Frontal cortex (tissue), 4 donors: ENCODE measurements around the gene SYNE4. TPM values are rescaled to one million over a fixed set of nuclear protein-coding genes. Genes with fewer than 3 reads are reported as not detected.
"Not testable (repeated sequence)": the region's sequence is repeated elsewhere in the genome, so short reads cannot be mapped to it uniquely, and the experiment has no call there.

ENCODE experiments used
- DNase-seq, 2 donors: peaks; one replicate each; pipeline ENCODE4 v3.0.0; 2012; ENCODE audit warnings: low spot score in 2 of 2
- FAIRE-seq: peaks from 2 replicates; lab custom pipeline; 2012; peaks lifted over from hg19 to GRCh38; lab: Jason Lieb, UNC
- small RNA-seq: library from RNA; depleted of rRNA; stranded (forward); fragments of <200 nt; gene quantifications from one replicate; pipeline ENCODE3, GENCODE V24; 2014
- total RNA-seq: library from RNA; depleted of rRNA; stranded (reverse); fragments of >200 nt; gene quantifications from one replicate; pipeline ENCODE4 v1.2.3, GENCODE V29; 2014
- donor health status: control.
- donor health status: control.
- donor health status: control.

Gene SYNE4
- total RNA-seq, 1 donor from 2014 or later, result not detected

- FAIRE-seq (no peak), DNase-seq (peak in 1 of 2 donors; percentile 61)
These were observed 49.3 kb downstream of the SYNE4 start for GRCh38 chr19:35959040-35959967.

GRCh38 chr19:35958660-35959039 is 50.0 kb downstream of the SYNE4 start:
- DNase-seq (no peak), FAIRE-seq (no peak)

GRCh38 chr19:35957411-35957810 is 51.2 kb downstream of the SYNE4 start:
- FAIRE-seq, DNase-seq: not testable (repeated sequence)

- DNase-seq, result no peak
- no peak for FAIRE-seq
These were observed 52.6 kb downstream of the SYNE4 start for GRCh38 chr19:35955881-35956634.

Small RNA genes lying within 50 kb of the gene (small RNA-seq; reads per million reads assigned to genes)
- not detected for gene AF038458.1

Other genes with a start within 250 kb of the SYNE4 start
- gene ARHGAP33, start 233.2 kb downstream of the SYNE4 start, total RNA-seq, result 52.6 TPM
- gene PRODH2, start 196.0 kb downstream of the SYNE4 start, total RNA-seq, result not detected
- gene NPHS1, start 156.3 kb downstream of the SYNE4 start, total RNA-seq, result 1.2 TPM
- gene KIRREL2, start 151.9 kb downstream of the SYNE4 start, total RNA-seq, result 0.41 TPM
- gene APLP1, start 140.2 kb downstream of the SYNE4 start, total RNA-seq, result 214 TPM
- 2.4 TPM for gene NFKBID, start 108.3 kb downstream of the SYNE4 start, total RNA-seq
- gene HCST, start 106.3 kb downstream of the SYNE4 start, total RNA-seq, result 0.41 TPM
- gene TYROBP, start 100.5 kb downstream of the SYNE4 start, total RNA-seq, result 2.9 TPM
- gene LRFN3, start 72.4 kb downstream of the SYNE4 start, total RNA-seq, result 7.7 TPM
- 13.9 TPM for gene SDHAF1, start 13.6 kb downstream of the SYNE4 start, total RNA-seq
- gene ALKBH6, start 5.4 kb upstream of the SYNE4 start, total RNA-seq, result 9.0 TPM
- gene CLIP3, start 24.1 kb upstream of the SYNE4 start, total RNA-seq, result 24.9 TPM
- 2.9 TPM for gene THAP8, start 45.5 kb upstream of the SYNE4 start, total RNA-seq
- gene WDR62, start 46.1 kb upstream of the SYNE4 start, total RNA-seq, result 0.82 TPM
- not detected for gene OVOL3, start 102.3 kb upstream of the SYNE4 start, total RNA-seq
- gene POLR2I, start 106.1 kb upstream of the SYNE4 start, total RNA-seq, result 71.3 TPM
- gene TBCB, start 106.7 kb upstream of the SYNE4 start, total RNA-seq, result 496 TPM
- 98.6 TPM for gene CAPNS1, start 131.3 kb upstream of the SYNE4 start, total RNA-seq
- 1.6 TPM for gene COX7A1, start 143.6 kb upstream of the SYNE4 start, total RNA-seq
- gene ZNF565, start 205.9 kb upstream of the SYNE4 start, total RNA-seq, result 19.6 TPM
- 86.0 TPM for gene ZNF146, start 206.3 kb upstream of the SYNE4 start, total RNA-seq